H1 (cell line): ENCODE results near the gene SLC22A23. TPM values are rescaled to one million over a fixed set of nuclear protein-coding genes. Genes with fewer than 3 reads are reported as not detected.

Source experiments
- BCL11A ChIP-seq, 2 experiments: IDR thresholded peaks; one replicate each; pipeline ENCODE4 v1.6.1; 2011; ENCODE audit warnings: low read depth in 2 of 2, low read length in 2 of 2, mild to moderate bottlenecking in 2 of 2
- BRCA1 ChIP-seq: IDR thresholded peaks from 2 replicates; pipeline ENCODE4 v1.6.1; 2012; ENCODE audit warnings: low read depth, low read length, improper control_type of control experiment
- POLR2A ChIP-seq, 2 experiments: IDR thresholded peaks; 1 replicate in 1 of 2; 2 replicates in 1 of 2; pipeline ENCODE4 v1.6.1; 2011; ENCODE audit warnings: low read depth in 2 of 2, low read length in 2 of 2, mild to moderate bottlenecking in 2 of 2; ENCODE audit errors: control extremely low read depth in 1 of 2
- RNF2 ChIP-seq: fragments of 200-900, 300-1000 bp; sonication (generic); IDR thresholded peaks from 2 replicates; pipeline ENCODE4 v1.7.1; 2016; ENCODE audit warnings: borderline replicate concordance, low read depth, mild to moderate bottlenecking, antibody characterized with exemption, low read length; ENCODE audit not compliant: poor library complexity, severe bottlenecking; ENCODE audit errors: missing control alignments
- SIRT6 ChIP-seq: IDR thresholded peaks from one replicate; pipeline ENCODE4 v1.7.1; 2012; ENCODE audit warnings: low read length, inconsistent platforms
- SP4 ChIP-seq: IDR thresholded peaks from 2 replicates; pipeline ENCODE4 v1.6.1; 2012; ENCODE audit warnings: low read length, inconsistent platforms
- SRF ChIP-seq: IDR thresholded peaks from 2 replicates; pipeline ENCODE4 v1.6.1; 2011; ENCODE audit warnings: mild to moderate bottlenecking, low read depth, low read length, moderate library complexity
- polyA plus RNA-seq, 7 experiments: library from polyadenylated mRNA; depleted of rRNA in 3 of 7; stranded (reverse) in 5 of 7; unstranded in 2 of 7; fragments of >200 nt in 5 of 7; fragments of 200-250 nt in 2 of 7; gene quantifications; 1 replicate in 5 of 7; 2 replicates in 1 of 7; 4 replicates in 1 of 7; pipeline versions ENCODE4 v1.2.1 to v1.2.3, GENCODE V29; 2011 to 2013; ENCODE audit warnings: missing spikeins in 2 of 7, mixed read lengths in 2 of 7
- total RNA-seq: library from RNA; stranded (reverse); fragmentation: NEBNext Ultra II Directional; extraction: Animal tissue kit (Norgen Biotek cat#: 25700); gene quantifications from 2 replicates; pipeline ENCODE4 v1.2.1, GENCODE V29; 2021
- TF ChIP-seq, protein P1 (sequence below): fragments of 300-600 bp; sonication (generic); IDR thresholded peaks from 2 replicates; pipeline ENCODE4 v1.7.1; 2012; ENCODE audit warnings: low read length, moderate library complexity, mild to moderate bottlenecking, inconsistent platforms; ENCODE audit not compliant: insufficient replicate concordance

SLC22A23 gene
- total and polyA plus RNA-seq, 2 of the 8 experiments (the other 6 are each of a cell fraction or from before 2014, with no cell fraction given) = 9.9 to 38.4 TPM

DNA sequence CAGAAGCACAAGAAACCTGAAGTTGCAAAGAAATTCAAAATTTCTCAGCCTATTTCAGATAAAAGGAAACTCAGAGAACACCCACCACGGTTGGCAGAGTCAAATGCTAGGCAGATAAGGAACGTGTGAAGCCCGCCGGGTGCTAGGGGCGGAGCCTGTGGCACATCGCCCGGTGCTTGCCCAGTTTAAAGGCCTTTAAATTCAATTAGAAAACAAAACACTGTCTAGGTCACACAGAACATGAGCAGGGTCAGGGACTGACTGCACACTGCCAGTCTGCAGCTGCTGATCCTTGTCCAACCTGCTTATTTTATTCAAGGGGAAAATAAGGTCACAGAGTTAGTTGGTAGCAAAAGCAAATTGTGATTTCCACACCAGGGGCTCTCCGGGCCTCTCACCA is 122.3 kb downstream of the SLC22A23 start (continued):
- TF ChIP-seq, protein P1, sequence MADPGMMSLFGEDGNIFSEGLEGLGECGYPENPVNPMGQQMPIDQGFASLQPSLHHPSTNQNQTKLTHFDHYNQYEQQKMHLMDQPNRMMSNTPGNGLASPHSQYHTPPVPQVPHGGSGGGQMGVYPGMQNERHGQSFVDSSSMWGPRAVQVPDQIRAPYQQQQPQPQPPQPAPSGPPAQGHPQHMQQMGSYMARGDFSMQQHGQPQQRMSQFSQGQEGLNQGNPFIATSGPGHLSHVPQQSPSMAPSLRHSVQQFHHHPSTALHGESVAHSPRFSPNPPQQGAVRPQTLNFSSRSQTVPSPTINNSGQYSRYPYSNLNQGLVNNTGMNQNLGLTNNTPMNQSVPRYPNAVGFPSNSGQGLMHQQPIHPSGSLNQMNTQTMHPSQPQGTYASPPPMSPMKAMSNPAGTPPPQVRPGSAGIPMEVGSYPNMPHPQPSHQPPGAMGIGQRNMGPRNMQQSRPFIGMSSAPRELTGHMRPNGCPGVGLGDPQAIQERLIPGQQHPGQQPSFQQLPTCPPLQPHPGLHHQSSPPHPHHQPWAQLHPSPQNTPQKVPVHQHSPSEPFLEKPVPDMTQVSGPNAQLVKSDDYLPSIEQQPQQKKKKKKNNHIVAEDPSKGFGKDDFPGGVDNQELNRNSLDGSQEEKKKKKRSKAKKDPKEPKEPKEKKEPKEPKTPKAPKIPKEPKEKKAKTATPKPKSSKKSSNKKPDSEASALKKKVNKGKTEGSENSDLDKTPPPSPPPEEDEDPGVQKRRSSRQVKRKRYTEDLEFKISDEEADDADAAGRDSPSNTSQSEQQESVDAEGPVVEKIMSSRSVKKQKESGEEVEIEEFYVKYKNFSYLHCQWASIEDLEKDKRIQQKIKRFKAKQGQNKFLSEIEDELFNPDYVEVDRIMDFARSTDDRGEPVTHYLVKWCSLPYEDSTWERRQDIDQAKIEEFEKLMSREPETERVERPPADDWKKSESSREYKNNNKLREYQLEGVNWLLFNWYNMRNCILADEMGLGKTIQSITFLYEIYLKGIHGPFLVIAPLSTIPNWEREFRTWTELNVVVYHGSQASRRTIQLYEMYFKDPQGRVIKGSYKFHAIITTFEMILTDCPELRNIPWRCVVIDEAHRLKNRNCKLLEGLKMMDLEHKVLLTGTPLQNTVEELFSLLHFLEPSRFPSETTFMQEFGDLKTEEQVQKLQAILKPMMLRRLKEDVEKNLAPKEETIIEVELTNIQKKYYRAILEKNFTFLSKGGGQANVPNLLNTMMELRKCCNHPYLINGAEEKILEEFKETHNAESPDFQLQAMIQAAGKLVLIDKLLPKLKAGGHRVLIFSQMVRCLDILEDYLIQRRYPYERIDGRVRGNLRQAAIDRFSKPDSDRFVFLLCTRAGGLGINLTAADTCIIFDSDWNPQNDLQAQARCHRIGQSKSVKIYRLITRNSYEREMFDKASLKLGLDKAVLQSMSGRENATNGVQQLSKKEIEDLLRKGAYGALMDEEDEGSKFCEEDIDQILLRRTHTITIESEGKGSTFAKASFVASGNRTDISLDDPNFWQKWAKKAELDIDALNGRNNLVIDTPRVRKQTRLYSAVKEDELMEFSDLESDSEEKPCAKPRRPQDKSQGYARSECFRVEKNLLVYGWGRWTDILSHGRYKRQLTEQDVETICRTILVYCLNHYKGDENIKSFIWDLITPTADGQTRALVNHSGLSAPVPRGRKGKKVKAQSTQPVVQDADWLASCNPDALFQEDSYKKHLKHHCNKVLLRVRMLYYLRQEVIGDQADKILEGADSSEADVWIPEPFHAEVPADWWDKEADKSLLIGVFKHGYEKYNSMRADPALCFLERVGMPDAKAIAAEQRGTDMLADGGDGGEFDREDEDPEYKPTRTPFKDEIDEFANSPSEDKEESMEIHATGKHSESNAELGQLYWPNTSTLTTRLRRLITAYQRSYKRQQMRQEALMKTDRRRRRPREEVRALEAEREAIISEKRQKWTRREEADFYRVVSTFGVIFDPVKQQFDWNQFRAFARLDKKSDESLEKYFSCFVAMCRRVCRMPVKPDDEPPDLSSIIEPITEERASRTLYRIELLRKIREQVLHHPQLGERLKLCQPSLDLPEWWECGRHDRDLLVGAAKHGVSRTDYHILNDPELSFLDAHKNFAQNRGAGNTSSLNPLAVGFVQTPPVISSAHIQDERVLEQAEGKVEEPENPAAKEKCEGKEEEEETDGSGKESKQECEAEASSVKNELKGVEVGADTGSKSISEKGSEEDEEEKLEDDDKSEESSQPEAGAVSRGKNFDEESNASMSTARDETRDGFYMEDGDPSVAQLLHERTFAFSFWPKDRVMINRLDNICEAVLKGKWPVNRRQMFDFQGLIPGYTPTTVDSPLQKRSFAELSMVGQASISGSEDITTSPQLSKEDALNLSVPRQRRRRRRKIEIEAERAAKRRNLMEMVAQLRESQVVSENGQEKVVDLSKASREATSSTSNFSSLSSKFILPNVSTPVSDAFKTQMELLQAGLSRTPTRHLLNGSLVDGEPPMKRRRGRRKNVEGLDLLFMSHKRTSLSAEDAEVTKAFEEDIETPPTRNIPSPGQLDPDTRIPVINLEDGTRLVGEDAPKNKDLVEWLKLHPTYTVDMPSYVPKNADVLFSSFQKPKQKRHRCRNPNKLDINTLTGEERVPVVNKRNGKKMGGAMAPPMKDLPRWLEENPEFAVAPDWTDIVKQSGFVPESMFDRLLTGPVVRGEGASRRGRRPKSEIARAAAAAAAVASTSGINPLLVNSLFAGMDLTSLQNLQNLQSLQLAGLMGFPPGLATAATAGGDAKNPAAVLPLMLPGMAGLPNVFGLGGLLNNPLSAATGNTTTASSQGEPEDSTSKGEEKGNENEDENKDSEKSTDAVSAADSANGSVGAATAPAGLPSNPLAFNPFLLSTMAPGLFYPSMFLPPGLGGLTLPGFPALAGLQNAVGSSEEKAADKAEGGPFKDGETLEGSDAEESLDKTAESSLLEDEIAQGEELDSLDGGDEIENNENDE = no peak
- TF ChIP-seq BRCA1 (no peak), BCL11A (IDR thresholded peaks at IDR 0.05; ENCODE audit: low read depth in 2 of 2, low read length in 2 of 2) (no peak), RNF2 (no peak), SIRT6 (no peak), SRF (no peak), SP4 (no peak), POLR2A (IDR thresholded peaks at IDR 0.05; ENCODE audit: control extremely low read depth in 1 of 2, low read depth in 2 of 2, low read length in 2 of 2) (no peak)
- TF ChIP-seq, all 59 proteins: peak for 0
